Measurements from ENCODE around the gene GAS7.

Gene GAS7

DNA sequence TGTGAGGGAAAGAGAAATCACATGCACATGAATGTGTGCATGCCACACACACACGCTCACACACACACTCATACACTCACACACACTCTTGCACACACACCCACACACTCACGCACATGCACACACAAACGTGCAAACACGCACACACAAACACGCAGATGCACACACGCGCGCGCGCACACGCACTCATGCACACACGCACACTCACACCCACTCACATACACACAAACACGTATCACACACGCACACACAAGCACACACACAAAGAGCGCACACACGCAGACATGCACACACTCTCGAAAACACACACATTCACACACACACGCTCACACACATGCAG lies 72.2 kb downstream of the GAS7 start:
- CTCF ChIA-PET = no interaction called here
- POLR2A ChIA-PET = no interaction called here
- no peak for TF ChIP-seq FOXA1 (IDR thresholded peaks at IDR 0.05)
- TF ChIP-seq LEF1 (IDR thresholded peaks at IDR 0.05; ENCODE audit: borderline replicate concordance) = no peak
- DNase-seq (ENCODE audit: extremely low spot score) = no peak

DNA sequence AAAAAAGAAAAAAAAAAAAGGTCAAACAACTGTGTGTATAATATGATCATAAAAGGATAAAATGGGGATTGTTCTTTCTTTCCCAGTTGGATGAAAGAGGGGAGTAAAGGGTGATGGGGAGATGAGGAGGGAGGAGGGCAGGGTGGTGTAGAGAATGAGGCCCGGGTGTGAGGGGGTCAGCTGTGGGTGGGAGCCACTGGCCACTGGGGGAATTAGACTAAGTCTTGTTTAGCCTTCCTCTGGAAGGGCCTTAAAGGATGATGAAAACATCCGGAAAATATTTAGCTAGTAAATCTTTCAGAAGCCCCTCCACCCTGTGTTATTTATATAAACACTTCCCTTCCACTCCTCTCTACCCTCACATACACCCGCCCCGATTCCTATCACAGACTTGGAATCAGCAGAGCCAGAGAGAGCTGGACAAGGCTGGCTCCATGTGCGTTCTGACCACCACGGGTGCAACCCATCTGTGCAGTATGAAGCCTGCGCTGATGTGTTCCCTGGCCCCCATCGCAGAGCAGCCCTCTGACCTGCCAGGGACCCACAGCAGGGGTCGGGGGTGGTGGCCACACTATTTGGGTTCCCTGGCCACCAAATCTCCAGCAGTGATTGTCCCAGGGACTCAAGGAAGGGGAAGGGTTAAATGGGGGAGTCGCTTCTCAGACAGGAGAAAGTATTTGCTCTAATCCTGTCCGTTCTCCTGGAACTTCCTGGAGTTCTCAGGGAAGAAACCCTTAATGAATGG lies 72.7 kb downstream of the GAS7 start:
- TF ChIP-seq LEF1 (IDR thresholded peaks at IDR 0.05; ENCODE audit: borderline replicate concordance) (no peak), TARDBP (IDR thresholded peaks at IDR 0.05) (no peak), CTBP1 (IDR thresholded peaks at IDR 0.05; ENCODE audit: borderline replicate concordance) (no peak), ELF4 (IDR thresholded peaks at IDR 0.05) (no peak), FOXM1 (IDR thresholded peaks at IDR 0.05; ENCODE audit: borderline replicate concordance) (no peak), ARNT (IDR thresholded peaks at IDR 0.05) (no peak), FOXA1 (IDR thresholded peaks at IDR 0.05) (no peak), NFRKB (IDR thresholded peaks at IDR 0.05) (no peak), FOXK2 (IDR thresholded peaks at IDR 0.05) (no peak), BHLHE40 (IDR thresholded peaks at IDR 0.05; ENCODE audit: borderline replicate concordance) (no peak), SP1 (IDR thresholded peaks at IDR 0.05) (no peak), L3MBTL2 (conservative IDR thresholded peaks at IDR 0.05) (no peak), ZNF384 (IDR thresholded peaks at IDR 0.05) (no peak)
- TF ChIP-seq, protein P1, sequence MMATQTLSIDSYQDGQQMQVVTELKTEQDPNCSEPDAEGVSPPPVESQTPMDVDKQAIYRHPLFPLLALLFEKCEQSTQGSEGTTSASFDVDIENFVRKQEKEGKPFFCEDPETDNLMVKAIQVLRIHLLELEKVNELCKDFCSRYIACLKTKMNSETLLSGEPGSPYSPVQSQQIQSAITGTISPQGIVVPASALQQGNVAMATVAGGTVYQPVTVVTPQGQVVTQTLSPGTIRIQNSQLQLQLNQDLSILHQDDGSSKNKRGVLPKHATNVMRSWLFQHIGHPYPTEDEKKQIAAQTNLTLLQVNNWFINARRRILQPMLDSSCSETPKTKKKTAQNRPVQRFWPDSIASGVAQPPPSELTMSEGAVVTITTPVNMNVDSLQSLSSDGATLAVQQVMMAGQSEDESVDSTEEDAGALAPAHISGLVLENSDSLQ (IDR thresholded peaks at IDR 0.05) = no peak
- no peak for DNase-seq (ENCODE audit: extremely low spot score)
- ChIA-PET CTCF (no interaction called here), POLR2A (no interaction called here)

DNA sequence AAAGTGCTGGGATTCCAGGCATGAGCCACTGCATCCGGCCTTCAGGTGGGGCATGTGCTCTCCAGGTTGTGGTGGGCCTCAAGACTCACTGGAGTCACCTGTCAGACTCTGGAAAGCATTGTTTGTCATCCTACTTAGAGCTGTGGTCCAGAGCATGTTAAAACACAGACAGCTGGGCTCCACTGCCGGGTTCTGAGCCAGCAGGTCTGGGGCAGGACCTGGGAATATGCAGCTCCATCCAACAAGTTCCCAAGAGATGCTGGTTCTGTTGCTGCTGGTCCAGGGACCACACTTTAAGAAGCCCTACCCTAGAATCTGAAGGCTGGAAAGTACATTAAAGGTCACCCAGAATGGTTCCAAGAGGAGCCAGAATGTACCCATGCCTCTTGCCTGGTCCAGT lies 75.3 kb downstream of the GAS7 start:
- no peak for DNase-seq (ENCODE audit: extremely low spot score)
- POLR2A ChIA-PET = no interaction called here
- CTCF ChIA-PET = no interaction called here
- TF ChIP-seq FOXK2 (IDR thresholded peaks at IDR 0.05) = no peak
- no peak for TF ChIP-seq HDGF (IDR thresholded peaks at IDR 0.05; ENCODE audit: borderline replicate concordance)
- no peak for TF ChIP-seq FOXA1 (IDR thresholded peaks at IDR 0.05)
- TF ChIP-seq SUZ12 (IDR thresholded peaks at IDR 0.05) = no peak
- no peak for TF ChIP-seq ZNF384 (IDR thresholded peaks at IDR 0.05)
- no peak for TF ChIP-seq FOXM1 (IDR thresholded peaks at IDR 0.05; ENCODE audit: borderline replicate concordance)
- no peak for TF ChIP-seq ELF4 (IDR thresholded peaks at IDR 0.05)
- TF ChIP-seq BHLHE40 (IDR thresholded peaks at IDR 0.05; ENCODE audit: borderline replicate concordance) = no peak

DNA sequence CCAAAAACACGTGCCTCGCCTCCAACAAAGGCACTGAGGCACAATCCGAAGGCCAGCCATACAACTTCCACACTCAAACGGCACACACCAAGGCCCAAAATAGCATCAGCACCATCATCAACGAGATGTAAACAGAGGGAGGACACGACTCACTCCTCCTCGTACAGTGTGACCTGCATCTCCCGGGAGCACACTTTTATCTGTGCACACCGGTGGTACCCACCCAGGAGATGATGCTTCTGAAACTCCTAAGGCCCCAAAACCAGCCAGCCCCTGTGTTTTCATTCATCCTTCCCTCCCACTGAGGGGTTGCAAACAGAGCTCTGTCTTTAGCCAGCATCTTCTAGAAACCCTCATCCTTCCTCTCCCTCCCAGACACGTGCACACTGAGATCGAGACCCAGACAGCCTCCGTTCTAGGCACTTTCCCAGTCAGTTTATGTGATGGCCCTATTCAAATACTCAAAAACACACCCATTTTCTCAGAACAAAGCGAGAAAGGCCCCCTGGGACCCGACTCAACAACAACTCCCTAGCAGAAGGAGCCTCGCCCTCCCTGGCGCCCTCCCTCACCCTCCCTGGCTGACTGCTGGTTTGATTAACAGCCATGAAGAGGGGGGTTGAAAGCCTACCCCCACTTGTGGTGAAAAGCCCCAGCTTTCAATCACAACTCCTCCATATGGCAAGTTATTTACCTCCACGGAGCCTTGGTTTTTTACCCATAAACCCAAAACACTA lies 76.3 kb downstream of the GAS7 start:
- ChIA-PET POLR2A (no interaction called here), CTCF (no interaction called here)
- no peak for DNase-seq (ENCODE audit: extremely low spot score)
- TF ChIP-seq FOXK2 (IDR thresholded peaks at IDR 0.05) (no peak), FOXM1 (IDR thresholded peaks at IDR 0.05; ENCODE audit: borderline replicate concordance) (no peak), TARDBP (IDR thresholded peaks at IDR 0.05) (no peak), ELF4 (IDR thresholded peaks at IDR 0.05) (no peak), NFRKB (IDR thresholded peaks at IDR 0.05) (no peak), SUZ12 (IDR thresholded peaks at IDR 0.05) (no peak), LEF1 (IDR thresholded peaks at IDR 0.05; ENCODE audit: borderline replicate concordance) (no peak), ARNT (IDR thresholded peaks at IDR 0.05) (no peak), FOXA1 (IDR thresholded peaks at IDR 0.05) (no peak), HDGF (IDR thresholded peaks at IDR 0.05; ENCODE audit: borderline replicate concordance) (no peak), L3MBTL2 (conservative IDR thresholded peaks at IDR 0.05) (no peak)
- TF ChIP-seq, protein P1 (IDR thresholded peaks at IDR 0.05) = no peak

DNA sequence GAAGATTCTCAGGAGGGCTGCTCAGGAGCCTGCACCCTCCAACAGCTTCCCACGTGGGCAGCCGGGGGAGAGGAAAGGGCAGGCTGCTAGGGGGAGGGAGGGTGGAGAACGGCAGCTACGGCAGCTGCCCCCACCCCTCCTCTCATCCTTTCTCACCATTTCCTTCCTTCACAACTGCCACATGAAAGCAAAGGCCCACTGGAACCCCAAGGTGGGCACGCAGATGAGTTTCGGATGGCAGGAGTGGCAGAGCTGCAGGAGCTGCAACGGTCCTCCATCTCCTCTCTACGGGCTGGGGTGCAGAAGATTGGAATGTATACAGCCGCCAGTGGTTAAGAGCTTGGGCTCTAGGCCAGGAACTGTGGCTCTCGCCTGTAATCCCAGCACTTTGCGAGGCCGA lies 77.7 kb downstream of the GAS7 start:
- CTCF ChIA-PET = no interaction called here
- POLR2A ChIA-PET = no interaction called here

DNA sequence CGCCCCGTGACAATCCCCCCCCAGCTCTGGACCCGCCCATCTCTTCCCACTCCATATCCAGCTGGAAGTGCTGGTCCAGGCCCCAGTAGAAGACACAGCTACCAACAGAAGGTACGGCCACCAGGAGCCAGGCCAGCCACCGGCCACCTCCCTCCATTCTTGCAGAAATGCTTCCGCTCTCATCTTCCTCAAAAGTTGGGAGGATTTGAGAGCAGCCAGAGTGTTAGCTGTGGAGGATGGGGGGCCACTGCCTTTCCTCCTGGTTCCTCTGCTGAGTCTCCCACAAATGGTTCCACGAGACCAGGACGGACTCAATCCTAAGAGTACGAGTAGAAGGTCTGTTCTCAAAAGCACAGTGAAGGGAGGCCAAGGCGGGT lies 78.3 kb downstream of the GAS7 start:
- DNase-seq (ENCODE audit: extremely low spot score) = no peak
- ChIA-PET POLR2A (no interaction called here), CTCF (no interaction called here)
- no peak for TF ChIP-seq SUZ12 (IDR thresholded peaks at IDR 0.05)
- no peak for TF ChIP-seq FOXM1 (IDR thresholded peaks at IDR 0.05; ENCODE audit: borderline replicate concordance)
- TF ChIP-seq L3MBTL2 (conservative IDR thresholded peaks at IDR 0.05) = no peak
- no peak for TF ChIP-seq HDGF (IDR thresholded peaks at IDR 0.05; ENCODE audit: borderline replicate concordance)
- TF ChIP-seq ELF4 (IDR thresholded peaks at IDR 0.05) = no peak
- no peak for TF ChIP-seq FOXK2 (IDR thresholded peaks at IDR 0.05)
- TF ChIP-seq TARDBP (IDR thresholded peaks at IDR 0.05) = no peak
- no peak for TF ChIP-seq LEF1 (IDR thresholded peaks at IDR 0.05; ENCODE audit: borderline replicate concordance)
- TF ChIP-seq CTBP1 (IDR thresholded peaks at IDR 0.05; ENCODE audit: borderline replicate concordance) = no peak
- TF ChIP-seq FOXA1 (IDR thresholded peaks at IDR 0.05) = no peak
- no peak for TF ChIP-seq NFRKB (IDR thresholded peaks at IDR 0.05)
- TF ChIP-seq SP1 (IDR thresholded peaks at IDR 0.05) = no peak
- no peak for TF ChIP-seq BHLHE40 (IDR thresholded peaks at IDR 0.05; ENCODE audit: borderline replicate concordance)
- no peak for TF ChIP-seq ZNF384 (IDR thresholded peaks at IDR 0.05)
- TF ChIP-seq, protein P1 (IDR thresholded peaks at IDR 0.05) = no peak
- TF ChIP-seq ARNT (IDR thresholded peaks at IDR 0.05) = no peak

More for the DNA sequence above, 77.7 kb downstream of the GAS7 start:
- no peak for DNase-seq (ENCODE audit: extremely low spot score)
- no peak for TF ChIP-seq FOXM1 (IDR thresholded peaks at IDR 0.05; ENCODE audit: borderline replicate concordance)
- TF ChIP-seq FOXK2 (IDR thresholded peaks at IDR 0.05) = no peak
- no peak for TF ChIP-seq ELF4 (IDR thresholded peaks at IDR 0.05)
- no peak for TF ChIP-seq HDGF (IDR thresholded peaks at IDR 0.05; ENCODE audit: borderline replicate concordance)
- TF ChIP-seq, protein P1 (IDR thresholded peaks at IDR 0.05) = no peak
- no peak for TF ChIP-seq SP1 (IDR thresholded peaks at IDR 0.05)
- TF ChIP-seq NFRKB (IDR thresholded peaks at IDR 0.05) = no peak
- no peak for TF ChIP-seq L3MBTL2 (conservative IDR thresholded peaks at IDR 0.05)
- no peak for TF ChIP-seq SUZ12 (IDR thresholded peaks at IDR 0.05)
- no peak for TF ChIP-seq CTBP1 (IDR thresholded peaks at IDR 0.05; ENCODE audit: borderline replicate concordance)
- no peak for TF ChIP-seq ARNT (IDR thresholded peaks at IDR 0.05)
